ENCODE data around the gene ZNF91. TPM values are rescaled to one million over a fixed set of nuclear protein-coding genes. Genes with fewer than 3 reads are reported as not detected.

ZNF91 gene
- total and polyA plus RNA-seq, 9 of the 15 experiments (the other 6 are each of a cell fraction or from before 2014, with no cell fraction given) = 1.0 to 6.7 (median 3.2) TPM

GRCh38 chr19:23366437-23366836 lies 28.8 kb downstream of the ZNF91 start:
- no peak for ATAC-seq
- no TSS peak for BruUV-seq (replicated peaks)
- POLR2A ChIA-PET = no interaction called here
- H4K20me1 ChIP-seq (replicated peaks; ENCODE audit: control insufficient read depth, insufficient read depth, low read length) = no peaks in the 10 kb centered on the region
- H3K9me3 ChIP-seq (replicated peaks; ENCODE audit: control insufficient read depth, insufficient read depth, low read depth, low read length) = 0 out of 2 replicates have a peak, but pooled peaks cover 1% of the 10 kb centered on the region
- H3K4me2 ChIP-seq (ENCODE audit: insufficient read depth, low read length) = no peak overlapping the region
- H3K27me3 ChIP-seq (ENCODE audit: control insufficient read depth in 2 of 2, insufficient read depth in 2 of 2, low read length in 2 of 2) = no peaks in the 10 kb centered on the region
- DNase-seq (ENCODE audit: extremely low read depth in 1 of 4, low spot score in 3 of 4) = no peak
- CTCF ChIA-PET (ENCODE audit: low intra/inter-chr PET ratio) = no interaction called here
- no peaks in the 10 kb centered on the region for H3K4me1 ChIP-seq (replicated peaks in 1 of 2; ENCODE audit: control insufficient read depth in 2 of 2, insufficient read depth in 2 of 2, low read length in 2 of 2)
- no peak overlapping the region for H3K27ac ChIP-seq (ENCODE audit: extremely low read depth, low read depth, low read length)
- no peak overlapping the region for H3K9ac ChIP-seq (ENCODE audit: insufficient read depth in 1 of 2, low read depth in 2 of 2, low read length in 2 of 2)
- H3K9me1 ChIP-seq (ENCODE audit: control insufficient read depth, insufficient read depth, low read length) = no peaks in the 10 kb centered on the region
- in situ Hi-C loops (cut with MboI) = no loop called here
- H3K79me2 ChIP-seq (ENCODE audit: control insufficient read depth, insufficient read depth, low read length) = no peaks in the 10 kb centered on the region
- intact Hi-C loops (cut with micrococcal nuclease) = no loop called here
- H3K4me3 ChIP-seq = no peak overlapping the region
- WGBS (ENCODE audit: insufficient coverage, low coverage, missing lambda C conversion rate) = 12% methylated on average over 4 of the region's 4 CpGs
- TF ChIP-seq YY1 (IDR thresholded peaks at IDR 0.05; ENCODE audit: borderline replicate concordance in 1 of 3, control insufficient read depth in 1 of 3, extremely low read depth in 1 of 3, insufficient read depth in 3 of 3, insufficient read length in 1 of 3, insufficient replicate concordance in 2 of 3, low read depth in 1 of 3, low read length in 2 of 3) (no peak), TCF3 (CRISPR knock-in tag; IDR thresholded peaks at IDR 0.05) (no peak), COPS2 (conservative IDR thresholded peaks at IDR 0.05) (no peak), ZNF589 (CRISPR knock-in tag; IDR thresholded peaks at IDR 0.05; ENCODE audit: low read depth) (no peak), BRD9 (IDR thresholded peaks at IDR 0.05; ENCODE audit: low read depth, partially characterized antibody) (no peak), ZNF766 (CRISPR knock-in tag; conservative IDR thresholded peaks at IDR 0.05) (no peak), ZNF431 (CRISPR knock-in tag; IDR thresholded peaks at IDR 0.05) (no peak), ZNF644 (tag; IDR thresholded peaks at IDR 0.05; ENCODE audit: low read depth) (no peak), HNRNPUL1 (IDR thresholded peaks at IDR 0.05; ENCODE audit: low read length) (no peak), HDAC6 (IDR thresholded peaks at IDR 0.05; ENCODE audit: low read depth, low read length) (no peak), CHD1 (IDR thresholded peaks at IDR 0.05; ENCODE audit: low read length) (no peak), CREB5 (CRISPR knock-in tag; IDR thresholded peaks at IDR 0.05) (no peak), ELK1 (CRISPR knock-in tag; IDR thresholded peaks at IDR 0.05) (no peak), RBFOX2 (IDR thresholded peaks at IDR 0.05; ENCODE audit: low read depth, low read length) (no peak), ZC3H4 (CRISPR knock-in tag; IDR thresholded peaks at IDR 0.05; ENCODE audit: borderline replicate concordance) (no peak), HMBOX1 (IDR thresholded peaks at IDR 0.05) (no peak), ZNF24 (IDR thresholded peaks at IDR 0.05) (no peak)
- TF ChIP-seq, protein P1, sequence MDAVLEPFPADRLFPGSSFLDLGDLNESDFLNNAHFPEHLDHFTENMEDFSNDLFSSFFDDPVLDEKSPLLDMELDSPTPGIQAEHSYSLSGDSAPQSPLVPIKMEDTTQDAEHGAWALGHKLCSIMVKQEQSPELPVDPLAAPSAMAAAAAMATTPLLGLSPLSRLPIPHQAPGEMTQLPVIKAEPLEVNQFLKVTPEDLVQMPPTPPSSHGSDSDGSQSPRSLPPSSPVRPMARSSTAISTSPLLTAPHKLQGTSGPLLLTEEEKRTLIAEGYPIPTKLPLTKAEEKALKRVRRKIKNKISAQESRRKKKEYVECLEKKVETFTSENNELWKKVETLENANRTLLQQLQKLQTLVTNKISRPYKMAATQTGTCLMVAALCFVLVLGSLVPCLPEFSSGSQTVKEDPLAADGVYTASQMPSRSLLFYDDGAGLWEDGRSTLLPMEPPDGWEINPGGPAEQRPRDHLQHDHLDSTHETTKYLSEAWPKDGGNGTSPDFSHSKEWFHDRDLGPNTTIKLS (IDR thresholded peaks at IDR 0.05; ENCODE audit: borderline replicate concordance, low read depth) = no peak
- no peak overlapping the region for H2AFZ ChIP-seq (ENCODE audit: low read depth, low read length)
- H3K36me3 ChIP-seq (ENCODE audit: control insufficient read depth, insufficient read depth, low read length) = no peaks in the 10 kb centered on the region
- no peak for FAIRE-seq

Measured in K562 (cell line).